OCI-M2 (cell line): Measurements from ENCODE around the gene TMEM181.
"Not testable (repeated sequence)": the region's sequence is repeated elsewhere in the genome, so short reads cannot be mapped to it uniquely, and the experiment has no call there.

Source experiments
- DNase-seq: peaks from one replicate; lab custom pipeline; 2025; ENCODE audit not compliant: unreplicated experiment; lab: John Stamatoyannopoulos, UW

The TMEM181 gene

DNA sequence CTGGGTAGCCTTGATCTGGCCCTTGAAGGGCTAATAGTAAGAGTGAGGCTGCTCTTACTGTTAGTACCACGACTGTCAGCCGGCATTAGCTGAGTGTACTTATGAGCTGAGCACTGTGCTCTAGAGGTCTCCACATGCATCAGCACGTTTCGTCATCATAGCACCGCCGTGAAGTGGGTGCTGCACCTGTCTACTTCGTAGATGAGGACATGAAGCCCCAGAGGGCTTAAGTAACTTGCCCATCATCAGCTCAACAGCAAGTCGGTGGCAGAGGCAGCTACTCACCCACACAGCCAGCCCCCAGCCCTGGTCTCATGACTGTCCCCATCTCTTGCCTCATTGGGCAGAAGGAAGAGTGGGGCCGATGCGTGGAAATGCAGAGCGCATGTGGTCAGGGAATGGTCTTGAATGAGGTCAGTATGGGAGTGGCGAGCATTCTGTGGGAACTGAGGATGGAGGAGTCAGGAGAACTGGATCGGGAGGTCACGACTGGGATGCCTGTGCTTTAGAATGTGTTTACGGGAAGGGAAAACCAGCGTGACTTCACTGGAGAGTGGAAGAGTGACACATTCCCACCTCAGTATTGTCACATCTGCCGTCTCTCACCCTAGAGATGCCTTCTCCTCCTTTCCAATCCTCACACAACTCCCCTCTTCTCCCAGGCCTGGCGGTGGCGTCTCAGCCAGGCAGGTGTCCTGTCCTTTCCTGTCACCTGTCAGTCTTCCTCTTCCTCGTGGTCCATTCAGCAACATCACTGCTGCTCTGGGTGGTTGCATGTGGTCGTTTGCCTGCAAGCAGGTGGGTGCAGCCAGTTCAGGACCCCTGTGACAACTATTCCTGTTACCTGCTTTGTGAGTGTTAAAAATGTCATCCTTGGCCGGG is 95.9 kb downstream of the TMEM181 start:
- no peak for DNase-seq

DNA sequence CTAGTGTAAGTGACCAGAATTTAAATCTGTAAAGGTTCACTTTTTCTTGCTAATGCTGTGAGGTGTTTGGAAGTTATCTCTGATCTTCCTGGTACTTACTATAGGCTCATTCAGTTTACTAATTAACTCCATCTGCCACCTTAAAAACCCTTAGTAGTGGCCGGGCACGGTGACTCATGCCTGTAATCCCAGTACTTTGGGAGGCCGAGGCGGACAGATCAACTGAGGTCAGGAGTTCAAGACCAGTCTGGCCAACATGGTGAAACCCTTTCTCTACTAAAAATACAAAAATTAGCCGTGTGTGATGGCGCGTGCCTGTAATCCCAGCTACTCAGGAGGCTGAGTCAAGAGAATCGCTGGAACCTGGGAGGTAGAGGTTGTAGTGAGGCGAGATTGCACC is 97.1 kb downstream of the TMEM181 start:
- DNase-seq, result not testable (repeated sequence)

DNA sequence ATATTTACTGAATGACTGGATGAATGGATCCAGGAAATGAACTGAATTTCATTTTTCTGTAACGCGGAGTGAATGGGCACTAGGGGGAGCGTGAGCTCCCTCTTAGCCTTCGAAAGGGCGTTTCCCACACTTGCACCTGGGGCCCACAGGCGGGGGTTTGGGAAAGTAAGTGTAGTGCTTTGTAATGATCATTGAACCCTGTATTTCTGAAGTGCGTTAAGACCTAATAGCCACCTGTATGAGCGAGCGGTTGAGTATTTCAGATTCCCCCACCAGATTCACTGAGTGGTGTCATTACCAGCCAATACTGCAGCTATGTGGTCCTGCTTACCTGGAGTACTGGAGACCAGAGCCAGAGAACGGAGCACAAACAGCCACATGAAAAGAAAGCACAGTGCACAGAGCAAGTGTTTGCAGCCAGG is 100.5 kb downstream of the TMEM181 start:
- no peak for DNase-seq

DNA sequence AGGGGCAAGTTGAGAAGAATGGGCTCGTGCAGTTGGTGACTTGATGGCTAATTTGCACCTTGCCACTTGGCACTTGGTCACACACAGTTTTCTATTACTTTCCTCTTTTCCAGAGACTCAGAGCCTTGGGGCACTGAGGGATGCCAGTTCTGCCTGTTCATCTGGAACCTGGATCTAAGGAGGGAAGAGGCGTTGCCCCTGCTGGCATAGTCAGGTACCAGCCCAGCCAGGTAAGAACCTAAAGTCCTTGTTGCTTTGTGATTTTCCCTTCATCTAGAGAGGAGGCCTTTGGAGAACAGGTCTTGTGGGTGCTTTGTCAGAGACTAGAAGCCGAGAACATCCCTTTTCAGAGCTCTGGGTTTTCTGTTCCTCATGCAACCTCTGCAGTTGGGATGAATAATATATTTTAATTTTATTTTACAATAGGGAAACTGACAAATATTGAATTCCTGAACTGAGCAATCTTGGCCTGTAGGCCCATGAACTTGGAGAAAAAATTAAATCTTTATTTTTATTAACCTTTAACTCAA is 101.3 kb downstream of the TMEM181 start:
- DNase-seq, result no peak

- no peak for DNase-seq
Measured at GRCh38 chr6:158662607-158662953, 102.7 kb downstream of the TMEM181 start.

DNA sequence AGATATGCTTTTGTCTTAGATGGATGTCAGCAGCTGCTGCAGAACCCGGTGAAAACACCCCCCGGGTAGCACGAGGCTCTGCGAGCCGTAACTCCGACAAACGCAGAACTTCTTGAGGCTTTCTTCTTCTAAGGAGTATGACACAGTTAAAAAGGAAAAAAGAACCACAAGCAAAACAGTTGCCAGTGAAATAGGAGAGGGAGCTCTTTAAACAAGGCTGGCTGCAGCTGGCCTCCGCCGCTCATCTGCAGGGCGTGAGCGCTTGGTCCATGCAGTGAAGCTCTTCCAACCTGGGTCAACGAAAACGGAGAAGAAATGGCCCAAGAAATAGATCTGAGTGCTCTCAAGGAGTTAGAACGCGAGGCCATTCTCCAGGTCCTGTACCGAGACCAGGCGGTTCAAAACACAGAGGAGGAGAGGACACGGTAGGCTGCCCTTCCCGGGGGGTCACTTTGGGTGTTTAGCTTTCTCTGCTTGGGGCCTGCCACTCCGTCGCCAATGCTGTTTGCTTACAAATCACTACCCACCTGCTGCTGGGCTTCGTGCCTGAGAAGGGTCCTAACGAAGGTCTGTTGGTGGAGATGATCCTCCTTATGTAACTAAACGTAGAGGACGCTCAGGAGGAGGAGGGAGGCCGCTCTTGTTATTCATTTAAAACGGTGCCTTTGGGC is 103.2 kb downstream of the TMEM181 start:
- no peak for DNase-seq

DNA sequence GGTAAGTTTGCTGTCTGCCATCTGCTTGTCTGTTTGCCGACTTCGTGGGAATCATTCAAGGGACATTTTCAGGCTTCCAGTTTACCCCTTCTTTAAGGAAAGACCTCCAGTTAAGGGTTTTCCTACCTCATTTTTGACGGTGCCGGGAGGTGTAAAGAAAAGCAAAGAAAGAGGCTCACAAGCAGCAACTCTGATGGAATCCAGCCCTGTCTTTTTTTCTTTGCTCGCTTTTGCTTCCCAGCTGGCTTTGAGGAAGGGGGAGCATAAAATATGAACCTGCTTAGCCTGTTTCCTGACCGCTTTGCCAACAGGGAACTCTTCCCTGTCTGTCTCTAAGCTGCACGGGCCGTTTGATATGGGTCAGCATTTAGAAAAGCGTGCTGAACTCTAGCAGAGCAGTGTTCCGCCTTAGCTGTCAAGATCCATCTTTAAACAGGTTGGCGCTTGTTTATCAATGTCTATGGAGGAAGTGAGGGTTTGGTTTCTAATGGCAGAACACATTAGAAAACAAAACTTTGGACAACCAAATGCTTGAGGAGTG is 103.8 kb downstream of the TMEM181 start:
- no peak for DNase-seq

- DNase-seq, result no peak
Measured at GRCh38 chr6:158665332-158665731, 105.4 kb downstream of the TMEM181 start.

DNA sequence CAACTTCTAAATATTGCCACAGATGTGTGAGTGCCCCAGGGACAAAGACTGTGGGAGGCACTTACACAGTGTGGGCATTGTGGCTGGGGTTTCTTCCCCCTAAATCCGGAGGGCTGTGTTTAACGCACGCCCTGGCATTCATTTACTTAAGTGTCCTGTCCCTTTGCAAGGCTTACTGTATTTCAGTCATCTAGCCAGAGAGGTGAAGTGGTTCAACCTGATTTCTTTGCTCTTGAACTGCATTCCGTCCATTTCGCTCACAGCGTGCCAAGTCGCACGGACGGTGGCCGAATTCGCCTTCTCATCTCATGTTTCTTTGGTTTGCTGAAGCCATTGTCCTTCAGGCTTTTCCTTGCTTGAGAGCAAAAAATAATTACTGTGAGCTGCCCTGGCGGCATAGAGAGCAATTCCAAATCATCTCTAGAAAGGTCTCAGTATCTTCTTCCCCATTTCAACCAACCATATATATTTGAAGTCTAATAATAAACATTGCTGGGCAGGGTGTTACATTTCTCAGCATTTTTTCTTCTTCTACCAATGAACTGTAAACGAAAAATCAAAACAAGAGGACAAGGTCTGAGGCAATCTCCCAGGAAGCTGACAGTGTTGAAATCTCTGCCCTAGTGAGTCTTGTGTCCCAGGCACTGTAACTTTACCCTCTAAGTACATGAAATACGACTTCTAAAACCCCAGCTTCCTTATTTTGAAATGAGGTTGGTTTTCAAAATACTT is 106.9 kb downstream of the TMEM181 start:
- DNase-seq, result no peak

- no peak for DNase-seq
Measured at GRCh38 chr6:158667360-158667981, 107.6 kb downstream of the TMEM181 start.

DNA sequence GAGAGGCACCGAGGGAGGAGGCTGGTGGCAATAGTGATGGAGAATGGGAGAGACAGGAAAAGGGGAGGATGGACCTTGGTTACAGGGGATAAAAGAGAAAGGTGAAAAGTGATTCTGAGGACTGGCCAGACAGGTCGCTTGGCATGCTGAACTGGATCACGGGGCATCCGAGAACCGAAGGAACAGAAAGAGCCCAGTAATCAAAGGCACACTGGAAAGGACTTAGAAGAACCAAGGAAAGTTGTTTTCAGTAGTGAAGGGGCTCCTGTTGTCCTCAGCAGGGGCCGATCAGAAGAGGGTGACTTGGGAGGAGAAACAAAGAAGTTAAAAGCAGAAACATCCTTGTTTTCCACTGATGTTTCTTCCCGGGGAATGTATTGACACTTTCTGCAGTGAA is 108.8 kb downstream of the TMEM181 start:
- DNase-seq, result no peak

GRCh38 chr6:158669145-158670035 is 109.5 kb downstream of the TMEM181 start:
- no peak for DNase-seq

- DNase-seq, result not testable (repeated sequence)
Measured at GRCh38 chr6:158672119-158672518, 112.2 kb downstream of the TMEM181 start.

DNA sequence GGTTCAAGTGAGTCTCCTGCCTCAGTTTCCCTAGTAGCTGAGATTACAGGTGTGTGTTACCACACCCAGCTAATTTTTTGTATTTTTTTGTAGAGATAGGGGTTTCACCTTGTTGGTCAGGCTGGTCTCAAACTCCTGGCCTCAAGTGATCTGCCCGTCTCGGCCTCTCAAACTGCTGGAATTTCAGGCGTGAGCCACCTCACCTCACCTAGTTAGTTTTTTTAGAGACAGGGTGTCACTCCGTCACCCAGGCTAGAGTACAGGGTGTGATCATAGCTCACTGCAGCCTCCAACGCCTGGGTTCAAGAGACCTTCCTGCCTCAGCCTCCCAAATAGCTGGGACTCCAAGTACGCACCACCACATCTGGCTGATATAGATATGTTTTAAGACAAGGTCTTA is 112.8 kb downstream of the TMEM181 start:
- DNase-seq, result no peak

DNA sequence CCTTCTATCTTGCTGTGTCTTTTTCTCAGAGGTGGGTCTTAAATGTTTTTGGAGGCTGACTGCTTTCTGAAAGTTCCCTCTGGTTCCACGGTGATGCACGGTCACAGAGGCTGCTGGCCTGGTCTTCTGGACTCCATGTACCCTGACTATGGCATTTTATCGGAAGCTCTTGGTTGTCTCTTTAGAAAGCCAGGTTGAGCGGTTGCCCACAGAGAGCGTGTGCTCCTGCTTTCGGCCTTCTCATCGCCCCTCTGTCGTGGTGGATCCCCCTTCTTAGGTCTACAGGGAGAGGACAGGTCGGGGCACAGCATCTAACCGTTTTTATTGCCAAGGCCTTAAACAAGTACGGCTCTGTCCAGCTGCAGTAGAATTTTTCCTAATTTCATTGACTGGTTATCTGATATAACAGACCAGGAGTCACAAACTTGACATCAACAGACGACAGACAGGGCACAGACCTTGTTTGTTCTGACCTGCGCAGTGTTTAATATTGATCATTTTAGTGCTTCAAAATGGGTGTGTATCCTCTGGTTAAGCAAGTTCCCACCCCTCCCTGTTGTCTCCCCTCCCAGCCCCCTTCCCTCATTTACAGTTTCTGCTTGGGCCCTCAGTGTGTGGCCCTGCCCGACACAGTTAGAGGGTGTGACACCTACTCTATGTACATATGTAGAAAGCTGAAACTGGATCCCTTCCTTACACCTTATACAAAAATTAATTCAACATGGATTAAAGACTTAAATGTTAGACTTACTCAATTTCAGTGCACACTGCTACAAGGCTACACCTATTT is 114.6 kb downstream of the TMEM181 start:
- no peak for DNase-seq

DNA sequence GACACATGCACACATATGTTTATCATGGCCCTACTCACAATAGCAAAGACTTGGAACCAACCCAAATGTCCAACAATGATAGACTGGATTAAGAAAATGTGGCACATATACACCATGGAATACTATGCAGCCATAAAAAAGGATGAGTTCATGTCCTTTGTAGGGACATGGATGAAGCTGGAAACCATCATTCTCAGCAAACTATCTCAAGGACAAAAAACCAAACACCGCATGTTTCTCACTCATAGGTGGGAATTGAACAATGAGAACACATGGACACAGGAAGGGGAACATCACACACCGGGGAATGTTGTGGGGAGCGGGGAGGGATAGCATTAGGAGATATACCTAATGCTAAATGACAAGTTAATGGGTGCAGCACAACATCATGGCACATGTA is 117.2 kb downstream of the TMEM181 start:
- DNase-seq, result not testable (repeated sequence)

GRCh38 chr6:158677906-158678578 is 118.2 kb downstream of the TMEM181 start:
- DNase-seq, result no peak

DNA sequence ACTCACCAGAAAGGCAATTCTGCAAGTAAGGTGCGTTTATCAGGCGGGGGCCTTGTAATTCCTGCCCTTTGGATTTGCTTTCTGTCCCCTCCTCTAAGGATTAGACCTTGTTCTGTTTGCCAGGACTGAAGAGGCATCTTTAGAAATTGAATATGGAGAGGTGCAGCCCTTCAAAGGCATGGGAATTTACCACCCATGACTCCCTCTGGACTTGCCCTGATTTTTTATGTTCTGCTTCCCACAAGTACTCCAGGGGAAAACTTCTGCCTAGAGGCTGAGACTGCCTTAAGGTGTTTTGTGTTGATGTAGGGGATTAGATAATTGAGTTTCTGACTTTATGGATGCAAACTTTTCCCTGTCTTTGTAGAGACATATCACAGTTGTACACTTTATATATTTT is 120.1 kb downstream of the TMEM181 start:
- no peak for DNase-seq
